Measurements from ENCODE around the gene SLC24A5.

SLC24A5 gene

GRCh38 chr15:48120745-48121144, at the start of gene SLC24A5:
Gene SLC24A5, plus strand, starts transcription at chr15:48120990. Its CDS starts 55 bp downstream, at chr15:48121045.
- TF ChIP-seq CEBPB (IDR thresholded peaks at IDR 0.05) (no peak), TEAD4 (IDR thresholded peaks at IDR 0.05) (no peak)

GRCh38 chr15:48072941-48073340, 47.8 kb upstream of the SLC24A5 start:
- TF ChIP-seq MAX (IDR thresholded peaks at IDR 0.05) (no peak), CREB1 (IDR thresholded peaks at IDR 0.05; ENCODE audit: low read depth) (no peak), RAD21 (IDR thresholded peaks at IDR 0.05; ENCODE audit: low read depth) (no peak), EGR1 (IDR thresholded peaks at IDR 0.05) (no peak), EP300 (IDR thresholded peaks at IDR 0.05; ENCODE audit: borderline replicate concordance) (no peak), YY1 (IDR thresholded peaks at IDR 0.05; ENCODE audit: low read depth) (no peak), CEBPB (IDR thresholded peaks at IDR 0.05) (no peak), TAF1 (IDR thresholded peaks at IDR 0.05; ENCODE audit: low read depth) (no peak), NFIC (IDR thresholded peaks at IDR 0.05) (no peak), ZBTB7A (IDR thresholded peaks at IDR 0.05; ENCODE audit: low read depth) (no peak), USF1 (IDR thresholded peaks at IDR 0.05) (no peak), TEAD4 (IDR thresholded peaks at IDR 0.05) (no peak), FOXM1 (IDR thresholded peaks at IDR 0.05; ENCODE audit: borderline replicate concordance, low read depth) (no peak), REST (IDR thresholded peaks at IDR 0.05; ENCODE audit: low read depth) (no peak), TCF12 (IDR thresholded peaks at IDR 0.05; ENCODE audit: low read depth) (no peak)

GRCh38 chr15:48073881-48074280, 46.9 kb upstream of the SLC24A5 start:
- TF ChIP-seq CREB1 (IDR thresholded peaks at IDR 0.05; ENCODE audit: low read depth) (no peak), USF1 (IDR thresholded peaks at IDR 0.05) (no peak), ZBTB7A (IDR thresholded peaks at IDR 0.05; ENCODE audit: low read depth) (no peak), TCF12 (IDR thresholded peaks at IDR 0.05; ENCODE audit: low read depth) (no peak), NFIC (IDR thresholded peaks at IDR 0.05) (no peak), RAD21 (IDR thresholded peaks at IDR 0.05; ENCODE audit: low read depth) (no peak), REST (IDR thresholded peaks at IDR 0.05; ENCODE audit: low read depth) (no peak), YY1 (IDR thresholded peaks at IDR 0.05; ENCODE audit: low read depth) (no peak), TAF1 (IDR thresholded peaks at IDR 0.05; ENCODE audit: low read depth) (no peak), TEAD4 (IDR thresholded peaks at IDR 0.05) (no peak), EP300 (IDR thresholded peaks at IDR 0.05; ENCODE audit: borderline replicate concordance) (no peak), FOXM1 (IDR thresholded peaks at IDR 0.05; ENCODE audit: borderline replicate concordance, low read depth) (no peak), EGR1 (IDR thresholded peaks at IDR 0.05) (no peak), CEBPB (IDR thresholded peaks at IDR 0.05) (no peak), MAX (IDR thresholded peaks at IDR 0.05) (no peak)

- no peak for TF ChIP-seq CREB1 (IDR thresholded peaks at IDR 0.05; ENCODE audit: low read depth)
- no peak for TF ChIP-seq EGR1 (IDR thresholded peaks at IDR 0.05)
- no peak for TF ChIP-seq REST (IDR thresholded peaks at IDR 0.05; ENCODE audit: low read depth)
Measured at GRCh38 chr15:48076454-48076853, 44.3 kb upstream of the SLC24A5 start.

GRCh38 chr15:48077616-48078184, 43.1 kb upstream of the SLC24A5 start:
- TF ChIP-seq MAX (IDR thresholded peaks at IDR 0.05) (no peak), ZBTB7A (IDR thresholded peaks at IDR 0.05; ENCODE audit: low read depth) (no peak), CREB1 (IDR thresholded peaks at IDR 0.05; ENCODE audit: low read depth) (no peak), RAD21 (IDR thresholded peaks at IDR 0.05; ENCODE audit: low read depth) (no peak), USF1 (IDR thresholded peaks at IDR 0.05) (no peak)

Data from Ishikawa (cell line).